SJSA1 (cell line): ENCODE measurements around the gene SYK. TPM values are rescaled to one million over a fixed set of nuclear protein-coding genes. Genes with fewer than 3 reads are reported as not detected.
A peak's percentile ranks its signal among the peaks of the same experiment; 100 is the strongest.
"Not testable (repeated sequence)": the region's sequence is repeated elsewhere in the genome, so short reads cannot be mapped to it uniquely, and the experiment has no call there.

Experiments used
- DNase-seq, 2 experiments: peaks; one replicate each; pipeline ENCODE4 v3.0.0-alpha.2; 2015 to 2020; ENCODE audit warnings: low spot score in 2 of 2, low read depth in 1 of 2
- H3K27ac ChIP-seq: fragments of 250-450 bp; sonication (Bioruptor Pico); 2 replicates; pipeline ENCODE4 v1.5.1; 2020; ENCODE audit warnings: mild to moderate bottlenecking, moderate library complexity
- H3K27me3 ChIP-seq: fragments of 250-450 bp; sonication (Bioruptor Pico); replicated peaks from 2 replicates; pipeline ENCODE4 v1.5.1; 2020; ENCODE audit warnings: mild to moderate bottlenecking, moderate library complexity
- H3K36me3 ChIP-seq: fragments of 250-450 bp; sonication (Bioruptor Pico); 2 replicates; pipeline ENCODE4 v1.5.1; 2020; ENCODE audit warnings: mild to moderate bottlenecking
- H3K4me1 ChIP-seq: fragments of 250-450 bp; sonication (Bioruptor Pico); replicated peaks from 2 replicates; pipeline ENCODE4 v1.6.1; 2021; ENCODE audit warnings: mild to moderate bottlenecking
- H3K4me3 ChIP-seq: fragments of 250-450 bp; sonication (Bioruptor Pico); 2 replicates; pipeline ENCODE4 v1.5.1; 2020; ENCODE audit warnings: mild to moderate bottlenecking
- H3K9me3 ChIP-seq: fragments of 250-450 bp; sonication (Bioruptor Pico); replicated peaks from 2 replicates; pipeline ENCODE4 v1.5.1; 2020; ENCODE audit warnings: mild to moderate bottlenecking
- total RNA-seq: library from RNA; depleted of rRNA; stranded (reverse); fragments of >200 nt; shearing (Covaris generic); gene quantifications from 2 replicates; pipeline ENCODE4 v1.2.3, GENCODE V29; 2014; rRNA removed

Gene SYK
- total RNA-seq, result not detected in 2 replicates

DNA sequence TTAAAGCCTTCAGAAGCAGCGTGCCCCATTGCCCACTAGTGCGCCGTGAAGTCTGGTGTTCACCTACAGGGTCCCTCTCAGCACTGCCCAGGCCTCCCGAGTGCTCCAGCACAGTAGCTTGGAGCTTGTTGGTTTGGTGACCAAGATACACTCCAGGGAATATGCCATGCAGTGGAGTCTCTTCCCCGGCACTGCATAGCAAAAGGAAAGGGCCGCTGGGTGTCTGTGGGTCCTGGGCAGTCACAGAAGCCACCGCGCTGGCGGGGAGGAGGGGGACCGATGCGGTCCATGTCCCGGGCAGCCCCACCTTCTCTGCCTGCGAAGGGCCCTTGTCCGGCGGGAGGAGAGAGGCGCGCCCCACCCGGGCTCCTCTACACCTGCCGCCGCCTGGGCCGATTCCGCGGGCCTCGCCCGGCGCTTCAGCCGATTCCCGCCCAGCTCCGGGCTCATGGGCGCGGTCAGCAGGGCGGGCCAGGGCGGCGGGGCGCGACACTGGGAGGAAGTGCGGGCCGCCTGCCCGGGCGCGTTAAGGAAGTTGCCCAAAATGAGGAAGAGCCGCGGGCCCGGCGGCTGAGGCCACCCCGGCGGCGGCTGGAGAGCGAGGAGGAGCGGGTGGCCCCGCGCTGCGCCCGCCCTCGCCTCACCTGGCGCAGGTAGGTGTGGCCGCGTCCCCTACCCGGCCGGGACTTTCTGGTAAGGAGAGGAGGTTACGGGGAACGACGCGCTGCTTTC is at the start of gene SYK:
TSS of gene SYK (plus strand) at position 579 of the 732 bp plus-strand sequence. CDS start 42,080 bp downstream, outside the sequence.
- Histone ChIP-seq H3K36me3 (no peaks in the 10 kb centered on the region), H3K27me3 (peaks cover 33% of the 10 kb centered on the region), H3K4me3 (no peak within 1 kb of the TSS), H3K9me3 (no peaks in the 10 kb centered on the region), H3K4me1 (no peaks in the 10 kb centered on the region), H3K27ac (no peak within 1 kb of the TSS)
- DNase-seq, result no peak

DNA sequence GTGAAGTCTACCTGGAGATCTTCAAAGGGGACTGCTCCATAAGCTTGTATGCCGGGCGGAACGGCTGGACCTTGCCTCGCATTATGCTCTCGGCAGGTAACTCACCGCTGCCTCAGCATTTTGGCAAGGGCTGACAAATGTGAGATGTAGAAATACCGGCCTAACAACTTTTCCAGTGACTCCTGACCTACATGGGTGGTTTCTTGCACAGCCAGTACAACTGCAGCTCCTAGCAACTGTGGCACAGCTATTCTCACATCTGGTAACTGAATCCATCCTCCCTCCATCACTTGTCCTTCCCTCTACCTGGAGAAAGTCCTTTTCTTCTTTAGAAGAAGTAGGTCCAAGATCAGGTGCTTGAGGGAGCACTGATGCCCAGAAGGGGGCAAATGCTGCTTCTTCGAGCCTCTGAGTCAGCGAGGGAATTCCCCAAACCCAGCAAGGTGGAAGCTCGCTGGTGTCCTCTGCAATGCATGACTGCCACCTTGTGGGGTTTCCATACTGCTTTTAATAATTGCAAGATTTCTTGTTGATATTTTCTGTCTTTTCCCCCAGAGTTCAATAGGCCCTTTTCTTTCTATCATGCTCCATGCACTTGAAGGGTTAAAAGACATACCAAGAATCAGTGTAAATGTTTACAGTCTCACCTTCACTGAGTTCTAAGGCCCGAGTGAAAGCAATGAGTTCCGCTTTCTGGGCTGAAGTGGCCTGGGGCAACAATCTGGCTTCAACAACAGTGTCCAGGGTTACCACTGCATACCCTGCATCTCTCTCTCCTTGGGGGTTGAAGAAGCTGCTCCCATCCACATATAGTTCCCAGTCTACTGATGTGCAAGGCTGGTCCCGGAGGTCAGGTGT is 45.9 kb upstream of the SYK start:
- H3K4me1 ChIP-seq, H3K9me3 ChIP-seq, H3K4me3 ChIP-seq, H3K36me3 ChIP-seq, H3K27ac ChIP-seq, H3K27me3 ChIP-seq: not testable (repeated sequence)
- peak in 1 of 2 experiments; percentile 44 for DNase-seq

DNA sequence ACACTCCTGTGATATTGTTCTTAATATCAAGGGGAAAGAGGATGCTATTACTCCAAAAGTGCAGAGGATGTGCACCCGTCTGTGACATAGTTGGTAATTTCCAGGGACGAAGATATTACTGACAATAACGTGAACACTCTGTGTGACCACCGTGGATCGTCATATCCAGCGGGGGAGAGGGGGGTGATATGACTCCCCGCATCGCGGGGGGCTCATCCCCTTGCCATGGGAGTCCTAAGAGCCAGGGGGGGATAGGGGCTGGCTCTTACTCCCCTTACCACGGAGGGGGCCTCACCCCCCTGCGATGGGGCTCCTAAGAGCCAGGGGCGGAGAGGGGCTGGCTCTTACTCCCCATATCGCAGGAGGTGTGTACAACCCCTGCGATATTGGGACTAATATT is 41.0 kb upstream of the SYK start:
- H3K4me1 ChIP-seq, H3K4me3 ChIP-seq, H3K27ac ChIP-seq, H3K27me3 ChIP-seq, H3K36me3 ChIP-seq, H3K9me3 ChIP-seq, DNase-seq: not testable (repeated sequence)

GRCh38 chr9:90766731-90767130 is 34.9 kb upstream of the SYK start:
- no peaks in the 10 kb centered on the region for H3K36me3 ChIP-seq
- no peak overlapping the region for H3K4me3 ChIP-seq
- no peak for DNase-seq
- no peaks in the 10 kb centered on the region for H3K27me3 ChIP-seq
- no peaks in the 10 kb centered on the region for H3K9me3 ChIP-seq
- no peak overlapping the region for H3K27ac ChIP-seq
- no peaks in the 10 kb centered on the region for H3K4me1 ChIP-seq

DNA sequence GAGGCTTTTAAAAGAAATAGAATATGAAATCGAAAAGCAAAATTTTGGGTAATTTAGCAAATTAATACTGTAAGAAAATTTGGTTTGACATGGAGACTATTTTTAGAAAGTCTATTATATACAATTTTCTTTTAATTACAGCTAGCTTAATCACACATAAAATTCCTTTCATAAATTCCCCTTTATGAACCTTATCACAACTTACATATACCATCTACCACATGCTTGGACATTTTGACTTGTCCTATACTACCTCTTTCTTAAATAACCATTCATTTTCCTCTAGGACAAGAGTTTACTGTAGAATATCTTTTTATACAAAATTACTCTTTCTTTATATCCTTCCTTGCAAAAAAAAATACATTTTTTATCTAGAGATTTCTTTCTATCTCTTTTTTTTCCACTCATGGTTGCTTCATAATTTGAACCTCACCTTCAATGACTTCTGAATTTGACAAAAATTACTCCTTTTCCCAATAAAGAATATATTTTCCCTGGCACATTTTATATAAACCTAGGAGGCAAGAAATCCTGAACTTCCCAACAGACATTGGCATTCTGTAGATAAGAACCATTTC is 34.0 kb upstream of the SYK start:
- no peak for DNase-seq
- no peaks in the 10 kb centered on the region for H3K36me3 ChIP-seq
- H3K4me3 ChIP-seq, result no peak overlapping the region
- no peak overlapping the region for H3K27ac ChIP-seq
- no peaks in the 10 kb centered on the region for H3K27me3 ChIP-seq
- no peaks in the 10 kb centered on the region for H3K9me3 ChIP-seq
- no peaks in the 10 kb centered on the region for H3K4me1 ChIP-seq

DNA sequence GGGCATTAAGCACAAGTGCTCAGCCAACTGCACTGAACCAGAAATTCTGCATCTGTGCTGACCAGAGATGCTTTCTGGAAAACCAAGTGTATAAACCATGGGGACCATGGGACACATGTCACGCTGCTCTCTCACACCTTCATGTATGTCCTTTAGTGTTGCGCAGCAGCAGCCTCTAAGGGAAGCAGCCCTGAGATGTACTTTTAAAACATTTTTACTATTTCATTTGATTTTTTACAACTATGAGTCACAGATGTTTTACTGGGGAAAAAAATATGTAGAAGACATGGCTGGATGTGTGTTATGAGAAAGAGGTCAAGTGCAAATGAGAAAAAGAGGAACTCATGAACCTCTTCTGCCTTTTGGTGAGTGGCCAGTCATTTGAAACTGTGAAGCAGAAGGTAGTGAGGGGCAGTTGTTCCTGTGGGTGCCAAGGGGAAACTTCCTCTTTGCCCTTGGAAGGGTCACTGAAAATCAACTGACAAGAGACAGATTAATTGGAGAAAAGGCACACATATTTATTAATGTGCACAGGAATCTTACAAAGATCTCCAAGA is 31.4 kb upstream of the SYK start:
- Histone ChIP-seq H3K9me3 (no peaks in the 10 kb centered on the region), H3K36me3 (no peaks in the 10 kb centered on the region), H3K4me1 (no peaks in the 10 kb centered on the region), H3K4me3 (no peak overlapping the region), H3K27ac (no peak overlapping the region), H3K27me3 (no peaks in the 10 kb centered on the region)
- no peak for DNase-seq

GRCh38 chr9:90770927-90771326 is 30.7 kb upstream of the SYK start:
- Histone ChIP-seq H3K9me3 (no peaks in the 10 kb centered on the region), H3K4me1 (no peaks in the 10 kb centered on the region), H3K36me3 (no peaks in the 10 kb centered on the region), H3K27me3 (no peaks in the 10 kb centered on the region), H3K27ac (no peak overlapping the region), H3K4me3 (no peak overlapping the region)
- no peak for DNase-seq

DNA sequence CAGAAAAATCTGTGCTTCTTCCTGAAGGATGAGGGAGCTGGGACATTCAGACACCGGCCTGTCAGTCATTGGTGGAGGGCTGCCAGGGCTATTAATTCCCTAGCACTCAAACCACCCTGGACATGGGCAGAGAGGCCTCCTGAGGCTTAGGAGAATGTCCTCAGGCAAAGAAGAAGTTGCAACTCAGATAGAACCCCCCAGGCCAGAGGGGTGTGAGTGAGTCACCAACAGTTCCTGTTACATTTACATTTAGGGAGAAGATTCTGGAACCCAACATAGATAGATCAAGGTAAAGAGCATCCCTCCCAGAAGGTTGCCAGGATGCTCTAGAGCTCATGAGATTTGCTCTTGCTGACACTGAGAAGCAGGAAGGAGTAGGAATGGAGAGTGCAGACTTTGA is 29.2 kb upstream of the SYK start:
- Histone ChIP-seq H3K4me1 (no peaks in the 10 kb centered on the region), H3K27me3 (no peaks in the 10 kb centered on the region), H3K4me3 (no peak overlapping the region), H3K9me3 (no peaks in the 10 kb centered on the region), H3K27ac (no peak overlapping the region), H3K36me3 (no peaks in the 10 kb centered on the region)
- no peak for DNase-seq

GRCh38 chr9:90773617-90774016 is 28.0 kb upstream of the SYK start:
- Histone ChIP-seq H3K4me3 (no peak overlapping the region), H3K27ac (no peak overlapping the region), H3K27me3 (no peaks in the 10 kb centered on the region), H3K36me3 (no peaks in the 10 kb centered on the region), H3K9me3 (no peaks in the 10 kb centered on the region), H3K4me1 (no peaks in the 10 kb centered on the region)
- DNase-seq, result no peak

DNA sequence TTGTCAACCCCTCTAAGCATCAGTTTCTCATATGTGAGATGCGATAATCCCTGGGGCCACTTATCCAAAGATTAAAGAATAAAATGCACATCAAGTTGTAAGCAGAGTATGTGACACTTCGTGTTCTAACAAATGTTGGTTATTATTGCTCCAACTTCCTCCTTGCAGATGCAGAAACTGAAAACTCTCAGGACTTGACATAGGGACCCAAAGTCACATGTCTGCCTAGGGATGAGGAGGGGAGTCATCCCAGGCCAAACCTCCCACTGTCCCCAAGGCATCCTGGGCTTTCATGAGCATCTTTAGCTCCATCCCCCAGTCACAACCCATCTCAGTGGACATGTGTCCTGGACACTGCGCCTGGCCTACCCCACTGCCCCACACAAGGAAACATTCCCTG is 27.5 kb upstream of the SYK start:
- Histone ChIP-seq H3K36me3 (no peaks in the 10 kb centered on the region), H3K4me1 (no peaks in the 10 kb centered on the region), H3K27me3 (no peaks in the 10 kb centered on the region), H3K27ac (no peak overlapping the region), H3K4me3 (no peak overlapping the region), H3K9me3 (no peaks in the 10 kb centered on the region)
- no peak for DNase-seq

DNA sequence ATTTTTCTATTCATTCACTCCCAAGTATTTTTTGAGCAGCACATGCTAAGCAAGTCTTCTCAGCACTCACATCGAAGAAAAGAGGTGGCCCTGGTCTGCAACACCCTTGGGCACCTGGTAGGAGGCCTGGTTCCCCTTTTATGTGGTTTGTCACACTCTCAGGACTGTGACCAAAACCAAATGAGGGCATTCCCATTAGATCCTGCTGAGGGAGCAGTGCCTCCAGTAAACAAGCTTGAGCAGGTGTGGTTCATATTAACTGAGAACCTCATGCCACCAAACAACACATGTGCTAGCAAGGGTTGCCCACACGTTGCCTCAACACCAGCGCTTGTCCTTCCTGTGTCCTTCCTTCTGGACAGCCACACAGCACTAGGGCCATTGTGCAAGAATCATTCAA is 26.9 kb upstream of the SYK start:
- Histone ChIP-seq H3K4me3 (no peak overlapping the region), H3K27me3 (no peaks in the 10 kb centered on the region), H3K9me3 (no peaks in the 10 kb centered on the region), H3K4me1 (no peaks in the 10 kb centered on the region), H3K36me3 (no peaks in the 10 kb centered on the region), H3K27ac (no peak overlapping the region)
- no peak for DNase-seq

DNA sequence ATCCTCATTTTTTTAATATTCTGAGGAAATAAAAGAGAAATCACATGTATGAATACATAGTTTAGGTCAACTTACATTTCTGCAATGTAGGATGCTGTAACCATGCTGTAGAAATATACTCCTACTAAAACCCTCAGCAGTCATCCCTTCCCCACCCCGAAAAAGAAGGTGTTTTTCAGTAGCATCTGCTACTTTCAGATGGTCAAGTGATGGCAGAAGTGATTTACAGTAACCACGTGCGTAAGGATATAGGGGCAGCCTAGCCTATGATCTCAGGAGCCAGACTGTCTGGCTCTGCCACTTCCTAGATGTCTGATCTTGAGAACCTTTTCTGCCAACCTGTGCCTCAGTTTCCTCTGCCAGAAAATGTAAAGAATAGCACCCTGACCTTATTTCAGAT is 26.0 kb upstream of the SYK start:
- DNase-seq, result no peak
- no peaks in the 10 kb centered on the region for H3K9me3 ChIP-seq
- H3K27ac ChIP-seq, result no peak overlapping the region
- no peaks in the 10 kb centered on the region for H3K4me1 ChIP-seq
- H3K27me3 ChIP-seq, result no peaks in the 10 kb centered on the region
- no peak overlapping the region for H3K4me3 ChIP-seq
- H3K36me3 ChIP-seq, result no peaks in the 10 kb centered on the region

DNA sequence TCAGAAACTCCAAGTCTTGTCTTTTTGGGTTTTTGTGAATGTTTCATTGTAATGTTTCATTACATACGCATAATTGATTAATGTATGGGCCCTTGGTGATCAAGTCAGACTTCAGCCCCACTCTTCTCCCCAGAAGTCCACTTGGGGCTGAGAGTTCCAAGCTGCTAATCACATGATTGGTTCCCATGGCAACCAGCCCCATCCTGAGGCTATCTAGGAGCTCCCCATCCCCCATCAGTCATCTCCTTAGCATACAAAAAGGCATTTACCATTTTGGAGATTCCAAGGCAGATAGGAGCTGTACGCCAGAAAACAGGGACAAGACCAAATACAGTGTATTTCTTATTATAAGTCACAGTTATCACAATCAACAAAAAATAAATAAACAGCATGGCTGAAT is 22.9 kb upstream of the SYK start:
- Histone ChIP-seq H3K4me1 (no peaks in the 10 kb centered on the region), H3K9me3 (no peaks in the 10 kb centered on the region), H3K27me3 (no peaks in the 10 kb centered on the region), H3K36me3 (no peaks in the 10 kb centered on the region), H3K4me3 (no peak overlapping the region), H3K27ac (no peak overlapping the region)
- DNase-seq, result no peak

DNA sequence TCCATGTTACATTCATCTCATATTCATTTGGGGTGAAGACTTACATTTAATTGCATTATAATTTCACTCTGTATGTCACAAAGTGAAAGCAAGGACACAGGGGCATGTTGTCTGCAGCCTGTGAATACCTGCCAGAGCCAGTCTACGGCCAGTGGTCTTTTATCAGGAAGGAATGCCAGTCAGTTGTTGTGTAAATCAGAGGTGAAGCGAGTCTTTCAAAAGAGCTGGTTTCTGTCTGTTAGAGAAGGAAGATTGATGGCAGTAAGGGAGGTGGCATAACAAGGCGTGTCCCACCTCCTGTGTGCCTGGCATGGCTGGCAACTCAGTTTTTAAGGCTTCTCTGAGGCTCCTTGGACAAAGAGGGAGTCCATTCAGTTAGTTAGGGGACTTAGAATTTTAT is 18.1 kb upstream of the SYK start:
- Histone ChIP-seq H3K9me3 (no peaks in the 10 kb centered on the region), H3K27ac (no peak overlapping the region), H3K4me3 (no peak overlapping the region), H3K27me3 (no peaks in the 10 kb centered on the region), H3K4me1 (no peaks in the 10 kb centered on the region), H3K36me3 (no peaks in the 10 kb centered on the region)
- no peak for DNase-seq
